Measurements from ENCODE around the gene WDR74.
"Not testable (repeated sequence)": the region's sequence is repeated elsewhere in the genome, so short reads cannot be mapped to it uniquely, and the experiment has no call there.

The WDR74 gene

GRCh38 chr11:62839050-62839945, at the start of gene WDR74:
Gene WDR74, minus strand, starts transcription at chr11:62839590. Its CDS starts 20 bp downstream, at chr11:62839570.
- peak; percentile 81 for DNase-seq (ENCODE audit: low read depth, low spot score)

GRCh38 chr11:62889126-62889483, 49.7 kb upstream of the WDR74 start:
- no peak for DNase-seq (ENCODE audit: low read depth, low spot score)

GRCh38 chr11:62888406-62888805, 49.0 kb upstream of the WDR74 start:
- DNase-seq (ENCODE audit: low read depth, low spot score), result no peak

GRCh38 chr11:62885137-62885750, 45.9 kb upstream of the WDR74 start:
- no peak for DNase-seq (ENCODE audit: low read depth, low spot score)

GRCh38 chr11:62883673-62884072, 44.3 kb upstream of the WDR74 start:
- DNase-seq (ENCODE audit: low read depth, low spot score), result no peak

GRCh38 chr11:62882788-62883501, 43.6 kb upstream of the WDR74 start:
- DNase-seq (ENCODE audit: low read depth, low spot score), result no peak

- DNase-seq (ENCODE audit: low read depth, low spot score), result no peak
Measured at GRCh38 chr11:62882431-62882749, 43.0 kb upstream of the WDR74 start.

GRCh38 chr11:62881579-62882430, 42.4 kb upstream of the WDR74 start:
- DNase-seq (ENCODE audit: low read depth, low spot score), result peak; percentile 93

- no peak for DNase-seq (ENCODE audit: low read depth, low spot score)
Measured at GRCh38 chr11:62880803-62881578, 41.6 kb upstream of the WDR74 start, which contains the start of gene SLC3A2. Gene SLC3A2, plus strand, starts transcription at chr11:62880896. Its CDS starts 128 bp downstream, at chr11:62881024.

- DNase-seq (ENCODE audit: low read depth, low spot score), result no peak
Measured at GRCh38 chr11:62880231-62880802, 40.9 kb upstream of the WDR74 start.

- no peak for DNase-seq (ENCODE audit: low read depth, low spot score)
Measured at GRCh38 chr11:62879235-62879978, 40.0 kb upstream of the WDR74 start.

- no peak for DNase-seq (ENCODE audit: low read depth, low spot score)
Measured at GRCh38 chr11:62876712-62877111, 37.3 kb upstream of the WDR74 start.

GRCh38 chr11:62875698-62876478, 36.5 kb upstream of the WDR74 start:
- no peak for DNase-seq (ENCODE audit: low read depth, low spot score)

GRCh38 chr11:62874851-62875250, 35.5 kb upstream of the WDR74 start:
- no peak for DNase-seq (ENCODE audit: low read depth, low spot score)

GRCh38 chr11:62865635-62866034, 26.2 kb upstream of the WDR74 start:
- DNase-seq (ENCODE audit: low read depth, low spot score), result no peak

- DNase-seq (ENCODE audit: low read depth, low spot score), result no peak
Measured at GRCh38 chr11:62863687-62864335, 24.4 kb upstream of the WDR74 start.

- not testable (repeated sequence) for DNase-seq (ENCODE audit: low read depth, low spot score)
Measured at GRCh38 chr11:62861564-62862192, 22.3 kb upstream of the WDR74 start.

Measured in smooth muscle cell of the brain vasculature (primary cell).